SK-N-SH (cell line): ENCODE results near the gene CCDC116.

ENCODE experiments used
- CTCF ChIP-seq: fragments of 200-600 bp; sonication (generic); IDR thresholded peaks from 2 replicates; pipeline ENCODE4 v1.6.1; 2017; ENCODE audit warnings: antibody characterized with exemption, mild to moderate bottlenecking, moderate library complexity
- EZH2phosphoT487 ChIP-seq: fragments of 200-600 bp; sonication (generic); IDR thresholded peaks from 2 replicates; pipeline ENCODE4 v1.6.1; 2017; ENCODE audit warnings: low read depth, mixed run types, mild to moderate bottlenecking, antibody characterized with exemption, moderate library complexity, borderline replicate concordance
- GATA2 ChIP-seq: sonication (generic); formaldehyde crosslinking; IDR thresholded peaks from 2 replicates; pipeline ENCODE4 v1.5.0; 2020; ENCODE audit warnings: mild to moderate bottlenecking, missing genetic modification reagents
- PBX3 ChIP-seq: IDR thresholded peaks from 2 replicates; pipeline ENCODE4; 2012

- TF ChIP-seq EZH2phosphoT487 (no peak), PBX3 (no peak), GATA2 (CRISPR knock-in tag) (no peak), CTCF (no peak)
These were observed 34.3 kb upstream of the CCDC116 start for GRCh38 chr22:21598302-21598701.
